ENCODE measurements around the gene FAM168A.
A peak's percentile ranks its signal among the peaks of the same experiment; 100 is the strongest.

Gene FAM168A

DNA sequence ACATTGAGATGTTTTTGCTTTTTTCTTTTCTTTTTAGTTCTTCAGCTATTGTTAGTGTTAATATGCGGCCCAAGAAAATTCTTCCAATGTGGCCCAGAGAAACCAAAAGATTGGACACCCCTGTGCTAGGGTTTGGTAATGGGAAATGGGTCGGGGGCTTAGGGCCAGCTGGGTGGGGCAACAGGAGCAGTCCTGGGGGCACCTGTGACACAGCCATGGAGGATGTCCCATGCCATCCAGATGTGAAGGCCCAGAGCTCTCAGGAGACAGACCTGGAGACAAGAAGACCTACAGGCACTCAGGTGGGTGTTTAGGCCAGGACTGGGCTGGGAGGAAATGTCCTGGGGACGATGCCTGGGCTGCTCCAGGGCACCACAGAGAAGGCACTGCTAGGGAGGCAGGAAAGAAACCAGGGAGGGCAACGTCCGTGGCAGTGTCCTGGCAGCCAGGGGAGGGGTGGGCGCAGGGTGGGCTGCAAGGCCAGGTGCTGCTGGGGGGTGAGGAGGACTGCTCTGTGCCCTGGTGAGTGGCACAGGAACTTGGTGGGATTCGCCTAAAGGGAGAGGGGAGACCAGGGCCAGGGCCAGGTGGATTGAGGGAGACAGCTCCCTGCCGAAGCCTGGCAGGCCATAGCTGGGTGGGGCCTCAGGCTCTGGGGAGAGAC lies 200.3 kb downstream of the FAM168A start:
- no peak for DNase-seq

GRCh38 chr11:73396985-73397384 lies 200.9 kb downstream of the FAM168A start:
- no peak for DNase-seq

GRCh38 chr11:73396251-73396930 lies 201.5 kb downstream of the FAM168A start:
- DNase-seq: no peak

GRCh38 chr11:73395297-73396208 lies 202.4 kb downstream of the FAM168A start:
- DNase-seq: no peak

DNA sequence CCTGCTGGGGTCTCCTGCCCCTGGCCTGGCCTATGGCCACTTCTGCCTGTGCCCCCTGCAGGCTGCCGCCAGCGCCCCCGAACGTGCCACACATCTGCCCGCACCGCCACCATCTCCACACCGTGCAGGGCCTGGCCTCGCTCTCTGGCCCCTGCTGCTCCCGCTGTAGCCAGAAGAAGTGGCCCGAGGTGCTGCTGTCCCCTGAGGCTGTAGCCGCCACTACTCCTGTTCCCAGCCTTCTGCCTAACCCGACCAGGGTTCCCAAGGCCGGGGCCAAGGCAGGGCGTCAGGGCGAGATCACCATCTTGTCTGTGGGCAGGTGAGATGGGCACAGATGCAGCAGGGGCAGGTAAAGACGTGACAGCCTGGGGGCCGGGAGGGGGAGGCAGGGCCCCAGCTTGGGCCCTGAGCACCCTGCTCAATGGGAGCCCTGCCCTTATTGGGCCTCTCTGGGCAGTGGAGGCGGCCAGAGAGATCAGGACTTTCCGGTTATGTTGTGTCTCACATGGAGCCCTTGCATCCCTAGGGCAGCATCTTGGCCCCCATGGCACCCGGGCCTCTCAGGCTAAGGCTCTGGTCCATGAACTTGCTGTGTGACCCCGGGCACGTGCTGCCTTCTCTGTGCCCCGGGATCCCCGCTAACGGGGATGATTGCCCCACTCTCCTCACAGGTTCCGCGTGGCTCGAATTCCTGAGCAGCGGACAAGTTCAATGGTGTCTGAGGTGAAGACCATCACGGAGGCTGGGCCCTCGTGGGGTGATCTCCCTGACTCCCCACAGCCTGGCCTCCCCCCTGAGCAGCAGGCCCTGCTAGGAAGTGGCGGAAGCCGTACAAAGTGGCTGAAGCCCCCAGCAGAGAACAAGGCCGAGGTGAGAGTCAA lies 203.3 kb downstream of the FAM168A start:
- DNase-seq: no peak

- peak; percentile 48 to 58 for DNase-seq
Observed at GRCh38 chr11:73393479-73394415, 204.2 kb downstream of the FAM168A start.

- no peak for DNase-seq
Observed at GRCh38 chr11:73393011-73393380, 204.9 kb downstream of the FAM168A start.

DNA sequence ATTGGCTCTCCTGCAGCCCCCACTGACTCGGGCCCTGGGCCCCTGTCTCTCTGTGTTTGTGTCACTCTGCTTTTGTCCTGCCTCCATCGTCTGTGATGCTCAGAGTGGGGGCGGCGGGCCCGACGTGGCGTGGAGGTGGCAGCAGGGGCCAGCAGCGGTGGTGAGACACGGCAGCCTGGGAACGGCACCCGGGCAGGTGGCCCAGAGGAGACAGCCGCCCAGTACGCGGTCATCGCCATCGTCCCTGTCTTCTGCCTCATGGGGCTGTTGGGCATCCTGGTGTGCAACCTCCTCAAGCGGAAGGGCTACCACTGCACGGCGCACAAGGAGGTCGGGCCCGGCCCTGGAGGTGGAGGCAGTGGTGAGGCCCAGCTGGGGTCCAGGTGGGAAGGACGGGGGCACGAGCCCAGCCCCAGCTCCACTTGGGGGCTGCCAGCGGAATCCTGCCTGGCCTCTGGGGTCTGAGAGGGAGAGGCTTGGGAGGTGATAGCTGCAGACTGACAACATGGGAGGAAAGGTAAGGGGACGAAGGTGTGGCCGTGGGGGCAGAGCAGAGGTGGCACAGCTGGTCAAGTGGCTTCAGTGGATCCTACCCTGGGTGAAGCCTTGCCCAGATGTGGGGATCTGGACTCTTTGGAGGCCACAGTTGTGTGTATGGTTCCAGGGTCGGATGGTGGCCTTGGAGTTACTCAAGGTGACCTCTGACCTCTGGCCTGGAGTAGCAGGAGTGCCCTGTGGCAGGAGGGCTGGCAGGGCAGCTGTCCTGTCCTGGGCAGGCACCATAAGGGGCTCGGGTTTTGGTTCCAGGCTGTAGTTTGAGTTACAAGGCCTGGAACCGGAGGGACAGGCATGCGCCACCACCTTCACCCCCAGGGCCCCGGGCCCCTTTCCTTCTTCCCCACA lies 205.6 kb downstream of the FAM168A start:
- no peak for DNase-seq

- DNase-seq: no peak
Observed at GRCh38 chr11:73391665-73392064, 206.2 kb downstream of the FAM168A start.

- DNase-seq: no peak
Observed at GRCh38 chr11:73390601-73391565, 207.0 kb downstream of the FAM168A start.

GRCh38 chr11:73389916-73390315 lies 208.0 kb downstream of the FAM168A start:
- DNase-seq: no peak

GRCh38 chr11:73389134-73389525 lies 208.8 kb downstream of the FAM168A start:
- DNase-seq: no peak

DNA sequence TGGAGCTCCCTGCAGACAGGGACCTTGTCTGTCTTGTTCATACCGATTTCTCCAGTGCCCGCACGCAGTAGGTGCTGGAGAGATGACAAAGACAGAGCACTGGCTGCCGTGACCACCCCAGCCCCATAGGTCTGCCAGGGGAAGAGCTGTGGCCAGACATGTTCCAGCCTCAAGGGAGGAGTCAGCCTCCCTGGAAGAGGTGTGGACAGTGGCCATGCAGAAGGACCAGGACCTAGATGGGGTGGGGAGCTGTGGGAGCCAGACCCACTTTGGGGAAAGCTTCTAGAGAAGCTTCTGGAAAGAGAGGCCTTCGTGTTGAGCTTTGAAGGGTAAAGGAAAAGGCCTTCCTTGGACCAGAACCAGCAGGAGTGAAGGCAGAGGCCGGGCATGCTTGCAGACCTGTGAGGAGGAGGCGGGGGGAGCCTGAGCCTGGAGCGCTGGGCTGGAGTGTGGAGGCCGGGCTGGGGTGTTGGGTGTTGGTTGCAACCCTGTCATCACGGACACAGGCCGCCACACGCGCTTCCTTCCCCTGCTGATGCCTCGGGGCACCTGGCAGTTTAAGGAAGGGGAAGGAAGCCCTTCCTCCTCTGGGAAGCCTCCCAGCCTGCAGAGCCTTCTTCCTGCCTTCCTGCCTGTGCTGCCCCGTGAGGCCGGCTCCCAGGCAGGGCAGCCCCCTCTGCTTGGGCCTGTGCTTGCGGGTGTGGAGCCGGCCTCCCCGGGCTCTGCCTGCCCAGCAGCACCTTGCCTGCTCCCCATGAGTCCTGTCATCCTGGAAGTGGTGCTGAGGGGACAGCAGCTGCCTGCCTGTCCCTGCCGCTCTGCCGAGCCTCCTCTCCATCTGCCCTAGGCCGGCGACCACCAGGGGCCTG lies 209.4 kb downstream of the FAM168A start:
- no peak for DNase-seq

DNA sequence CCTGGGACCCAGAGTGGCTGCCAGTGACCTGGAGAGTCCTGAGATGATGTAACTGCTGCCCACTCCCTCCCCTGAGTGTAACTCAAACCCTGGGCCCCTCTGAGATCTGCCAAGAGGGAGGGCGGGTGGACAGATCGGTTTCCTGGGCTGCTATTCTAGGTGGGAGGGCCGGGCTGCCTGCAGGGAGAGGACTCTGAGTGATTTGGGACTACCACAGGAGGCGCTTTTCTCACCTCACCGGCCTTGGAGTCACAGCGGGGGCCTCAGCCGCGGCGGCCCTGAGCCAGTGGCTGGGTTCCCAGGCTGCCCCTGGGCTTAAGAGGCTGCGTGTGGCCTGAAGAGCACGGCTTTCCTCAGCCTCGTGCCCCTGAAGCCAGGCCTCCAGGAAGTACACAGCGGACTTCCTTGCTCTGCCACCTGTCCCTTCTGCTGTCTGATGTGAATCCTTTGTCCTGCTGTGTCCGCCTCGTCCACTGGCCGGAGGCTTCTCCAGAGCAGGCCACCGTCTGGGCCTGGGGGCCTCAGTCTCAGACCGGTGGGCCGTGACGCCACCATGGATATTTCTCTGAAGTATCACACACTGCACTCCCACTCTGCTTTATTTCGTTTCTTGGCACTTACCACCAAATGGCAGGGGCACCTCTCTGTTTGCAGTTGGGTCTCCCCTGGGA lies 210.2 kb downstream of the FAM168A start:
- no peak for DNase-seq

GRCh38 chr11:73386546-73386945 lies 211.4 kb downstream of the FAM168A start:
- DNase-seq: no peak

GRCh38 chr11:73386016-73386415 lies 211.9 kb downstream of the FAM168A start:
- DNase-seq: no peak

DNA sequence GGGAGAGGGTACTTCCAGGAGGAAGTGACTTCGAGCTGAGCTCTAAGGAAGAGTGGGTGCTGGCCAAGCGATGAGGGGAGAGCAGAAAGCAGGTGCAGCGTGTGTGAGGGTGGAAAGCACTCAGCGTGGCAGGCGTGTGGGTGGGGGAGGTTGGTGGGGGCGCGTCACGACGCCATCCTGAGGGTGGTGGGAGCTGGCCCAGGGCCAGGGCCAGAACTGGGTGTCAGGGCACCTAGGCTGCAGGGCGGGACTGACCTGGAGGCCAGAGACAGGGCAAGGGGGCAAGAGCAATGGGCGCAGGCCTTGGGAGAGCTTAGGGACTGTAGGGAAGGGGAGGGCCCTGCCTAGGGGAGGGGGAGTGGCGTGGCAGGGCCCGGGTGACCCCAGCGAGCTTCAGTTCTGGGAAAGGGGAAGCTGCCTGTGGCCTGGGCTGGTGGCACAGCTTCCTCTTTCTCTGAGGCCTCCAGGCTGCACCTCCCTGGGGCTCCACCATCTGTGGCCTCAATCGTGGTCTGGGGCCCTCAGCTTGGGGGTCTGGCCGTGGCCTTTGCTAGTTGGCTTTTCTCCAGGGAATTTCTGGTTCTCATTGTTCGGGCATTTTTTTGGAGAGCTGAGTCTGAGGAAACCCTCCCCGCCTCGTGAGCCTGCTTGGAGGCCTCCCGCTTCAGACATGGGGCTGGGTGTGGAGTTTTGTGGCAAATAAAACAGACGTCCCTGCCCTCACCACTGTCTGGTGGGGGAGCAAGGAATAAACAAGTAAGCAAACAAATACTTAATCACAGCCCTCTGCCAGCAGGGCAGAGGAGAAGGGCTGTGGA lies 212.8 kb downstream of the FAM168A start:
- no peak for DNase-seq

Measured in stimulated activated CD4-positive, alpha-beta T cell treated with anti-CD3 and anti-CD28 coated beads, Interleukin-2, amount 100 ng/mL, for 48 hours (primary cell).